Tibial nerve (tissue), 4 donors: ENCODE results near the gene CENPV. TPM values are rescaled to one million over a fixed set of nuclear protein-coding genes. Genes with fewer than 3 reads are reported as not detected.
"Not testable (repeated sequence)": the region's sequence is repeated elsewhere in the genome, so short reads cannot be mapped to it uniquely, and the experiment has no call there.

Experiments
- DNase-seq, 2 donors: peaks; one replicate each; pipeline ENCODE4 v3.0.0-alpha.2; 2019; ENCODE audit warnings: low spot score in 2 of 2
- H3K27ac ChIP-seq, 4 donors: fragments of 200-600 bp; sonication (generic) in 3 of 4; one replicate each; pipeline ENCODE4 v1.5.1; 2017 to 2019; ENCODE audit warnings: mild to moderate bottlenecking in 1 of 4
- H3K27me3 ChIP-seq, 2 donors: fragments of 200-600 bp; sonication (generic) in 1 of 2; one replicate each; pipeline versions ENCODE4 v1.5.1 to v1.6.0; 2017 to 2019
- H3K36me3 ChIP-seq, 3 donors: fragments of 200-600 bp; sonication (generic); one replicate each; pipeline ENCODE4 v1.5.1; 2018 to 2019
- H3K4me1 ChIP-seq, 4 donors: fragments of 200-600 bp; sonication (generic) in 3 of 4; one replicate each; pipeline ENCODE4 v1.5.1; 2017 to 2019
- H3K4me3 ChIP-seq, 4 donors: fragments of 200-600 bp; sonication (generic) in 3 of 4; one replicate each; pipeline ENCODE4 v1.5.1; 2017 to 2019; ENCODE audit warnings: mild to moderate bottlenecking in 1 of 4, moderate library complexity in 1 of 4
- H3K9me3 ChIP-seq, 4 donors: fragments of 200-600 bp; sonication (generic) in 3 of 4; one replicate each; pipeline ENCODE4 v1.5.1; 2017 to 2019
- CTCF ChIP-seq, 5 experiments: fragments of 200-600 bp in 3 of 5; fragments of 450-650 bp in 2 of 5; sonication (generic) in 3 of 5; IDR thresholded peaks; one replicate each; pipeline ENCODE4 v1.5.1; 2016 to 2019; ENCODE audit warnings: antibody characterized with exemption in 5 of 5, mild to moderate bottlenecking in 3 of 5, moderate library complexity in 2 of 5
- EP300 ChIP-seq, 2 donors: sonication (generic); formaldehyde crosslinking; IDR thresholded peaks; one replicate each; pipeline ENCODE4 v1.6.1; 2017; ENCODE audit warnings: antibody characterized with exemption in 2 of 2, mild to moderate bottlenecking in 1 of 2
- POLR2A ChIP-seq, 2 donors: fragments of 450-650 bp; IDR thresholded peaks; one replicate each; pipeline ENCODE4 v1.6.1; 2017; ENCODE audit warnings: antibody characterized with exemption in 2 of 2, mild to moderate bottlenecking in 2 of 2, moderate library complexity in 2 of 2
- WGBS, 2 donors: methylation state at CpG; one replicate each; pipeline ENCODE4 v1.1.5; 2018; 5-methylcytosine and 5-hydroxymethylcytosine counted together
- total RNA-seq, 4 donors: library from RNA; depleted of rRNA; stranded (reverse); fragments of >200 nt; gene quantifications; one replicate each; pipeline ENCODE4 v1.1.0, GENCODE V29; 2016

The CENPV gene
- total RNA-seq: 10 to 100 TPM in 3 of 4 donors, 1 to 10 TPM in 1; 8.5 to 23.1 (median 12.8) TPM

DNA sequence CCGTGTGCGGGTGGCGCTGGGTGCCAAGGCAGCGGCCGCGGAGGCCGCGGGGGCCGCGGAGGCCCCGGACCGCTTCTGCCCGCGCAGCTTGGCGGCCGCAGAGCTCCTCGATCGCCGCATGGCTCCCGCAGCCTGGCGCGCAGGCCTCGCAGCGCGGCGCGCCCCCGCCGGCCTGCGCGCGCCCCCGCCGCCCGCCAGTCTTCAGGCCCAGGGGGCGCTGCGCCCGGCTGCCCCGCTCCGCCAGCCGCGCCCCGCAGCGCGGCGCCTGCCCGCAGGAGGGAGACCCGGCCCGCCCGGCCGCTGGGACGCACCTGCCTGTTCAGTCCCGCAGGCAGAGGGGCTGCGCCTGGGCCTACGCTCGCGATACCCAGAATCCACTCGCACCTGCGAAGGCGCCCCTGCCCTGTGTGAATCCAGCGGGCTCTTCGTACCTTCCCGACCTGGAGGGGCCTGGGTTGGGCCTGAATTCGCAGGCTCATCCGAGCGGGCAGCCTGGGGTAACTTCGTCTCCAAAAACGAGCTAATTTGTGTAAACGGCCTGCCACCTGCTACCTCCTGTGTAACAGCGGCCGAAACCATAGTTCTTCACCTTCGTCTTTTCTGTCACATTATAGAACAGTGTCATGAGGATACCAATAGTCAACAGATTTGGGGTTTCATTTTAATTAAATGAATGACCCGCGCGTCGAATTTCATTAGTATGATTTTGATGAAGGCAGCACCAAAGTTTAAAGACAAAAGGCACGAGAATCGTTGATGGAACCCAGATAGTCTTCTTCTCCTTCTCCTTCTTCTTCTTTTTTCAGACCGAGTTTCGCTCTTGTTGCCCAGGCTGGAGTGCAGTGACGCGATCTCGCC is at the start of gene CENPV:
TSS of gene CENPV (minus strand) at position 153 of the 858 bp plus-strand sequence. CDS start at position 120, 33 bp downstream.
- DNase-seq: no peak
- Histone ChIP-seq H3K4me1 (peaks cover 0 to 14% (median 0%) of the 10 kb centered on the region in 4 donors), H3K27ac (peak within 1 kb of the TSS in 1 of 4 donors; percentile 77), H3K36me3 (peaks cover 0 to 13% (median 0%) of the 10 kb centered on the region in 3 donors), H3K9me3 (no peaks in the 10 kb centered on the region), H3K27me3 (peaks cover 0 to 33% of the 10 kb centered on the region in 2 donors), H3K4me3 (peak within 1 kb of the TSS; percentile 38 to 68 (median 54))
- TF ChIP-seq EP300 (IDR thresholded peaks at IDR 0.05) (no peak), POLR2A (IDR thresholded peaks at IDR 0.05) (no peak), CTCF (IDR thresholded peaks at IDR 0.05) (peak in 1 of 5 experiments; percentile 10)
- 22 to 55% methylated on average over 22 to 66 of the region's 83 CpGs for whole genome bisulfite sequencing, 2 donors

GRCh38 chr17:16398270-16399267 is 45.3 kb upstream of the CENPV start:
- WGBS, 2 donors: 63 to 64% methylated on average over 9 of the region's 9 CpGs
- no peak overlapping the region for H3K4me3 ChIP-seq
- no peaks in the 10 kb centered on the region for H3K36me3 ChIP-seq
- no peak for DNase-seq
- no peaks in the 10 kb centered on the region for H3K9me3 ChIP-seq
- no peaks in the 10 kb centered on the region for H3K27me3 ChIP-seq
- no peak for TF ChIP-seq CTCF (IDR thresholded peaks at IDR 0.05)
- H3K4me1 ChIP-seq: no peaks in the 10 kb centered on the region
- no peak overlapping the region for H3K27ac ChIP-seq

GRCh38 chr17:16396693-16397092 is 43.4 kb upstream of the CENPV start:
- H3K4me3 ChIP-seq, H3K4me1 ChIP-seq, H3K27ac ChIP-seq, H3K27me3 ChIP-seq, DNase-seq, H3K36me3 ChIP-seq, H3K9me3 ChIP-seq: not testable (repeated sequence)
- 48 to 83% methylated on average over 2 of the region's 2 CpGs for WGBS, 2 donors

GRCh38 chr17:16395887-16396286 is 42.6 kb upstream of the CENPV start:
- H3K36me3 ChIP-seq, DNase-seq, H3K4me3 ChIP-seq, H3K4me1 ChIP-seq, H3K9me3 ChIP-seq, H3K27ac ChIP-seq, H3K27me3 ChIP-seq: not testable (repeated sequence)
- WGBS, 2 donors: 51 to 69% methylated on average over 4 of the region's 4 CpGs

- H3K9me3 ChIP-seq, DNase-seq, H3K4me1 ChIP-seq, H3K36me3 ChIP-seq, H3K27ac ChIP-seq, H3K4me3 ChIP-seq, H3K27me3 ChIP-seq: not testable (repeated sequence)
- WGBS, 2 donors: 86 to 89% methylated on average over 11 of the region's 11 CpGs
Measured at GRCh38 chr17:16392491-16392890, 39.2 kb upstream of the CENPV start.

- H3K27ac ChIP-seq: no peak overlapping the region
- WGBS, 2 donors: 91 to 93% methylated on average over 13 of the region's 13 CpGs
- DNase-seq: no peak
Measured at GRCh38 chr17:16391451-16391850, 38.2 kb upstream of the CENPV start.

DNA sequence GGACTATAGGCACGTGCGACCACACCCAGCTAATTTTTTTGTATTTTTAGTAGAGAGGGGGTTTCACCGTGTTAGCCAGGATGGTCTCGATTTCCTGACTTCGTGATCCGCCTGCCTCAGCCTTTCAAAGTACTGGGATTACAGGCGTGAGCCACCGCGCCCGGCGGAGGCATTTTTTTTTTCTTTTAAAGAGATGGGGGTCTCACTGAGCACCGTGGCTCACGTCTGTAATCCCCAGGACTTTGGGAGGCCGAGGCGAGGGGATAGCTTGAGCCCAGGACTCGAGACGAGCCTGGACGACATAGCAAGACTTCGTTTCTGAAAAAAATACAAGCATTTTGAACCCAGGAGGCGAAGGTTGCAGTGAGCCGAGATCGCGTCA is 32.8 kb upstream of the CENPV start:
- H3K4me3 ChIP-seq: peak overlapping the region; percentile 23 to 51 (median 44)
- DNase-seq, H3K27ac ChIP-seq, H3K9me3 ChIP-seq: not testable (repeated sequence)
- H3K27me3 ChIP-seq: peaks cover 0 to 17% of the 10 kb centered on the region in 2 donors
- WGBS, 2 donors: 44 to 63% methylated on average over 23 of the region's 23 CpGs
- H3K4me1 ChIP-seq: peaks cover 0 to 39% (median 11%) of the 10 kb centered on the region in 4 donors
- peaks cover 0 to 20% (median 0%) of the 10 kb centered on the region in 3 donors for H3K36me3 ChIP-seq

More at GRCh38 chr17:16391451-16391850, 38.2 kb upstream of the CENPV start:
- H3K9me3 ChIP-seq: no peaks in the 10 kb centered on the region
- peaks cover 0 to 10% (median 0%) of the 10 kb centered on the region in 4 donors for H3K4me1 ChIP-seq
- peaks cover 0 to 10% of the 10 kb centered on the region in 2 donors for H3K27me3 ChIP-seq
- TF ChIP-seq EP300 (IDR thresholded peaks at IDR 0.05) (no peak), POLR2A (IDR thresholded peaks at IDR 0.05) (no peak)
- H3K36me3 ChIP-seq: no peaks in the 10 kb centered on the region
- H3K4me3 ChIP-seq: no peak overlapping the region
